ENCODE measurements around the gene KIAA0232. TPM values are rescaled to one million over a fixed set of nuclear protein-coding genes. Genes with fewer than 3 reads are reported as not detected.

Gene KIAA0232
- total and polyA plus RNA-seq, 2 of the 8 experiments (the other 6 are each of a cell fraction or from before 2014, with no cell fraction given) = 5.6 to 23.3 TPM

GRCh38 chr4:6894086-6894478 is 111.6 kb downstream of the KIAA0232 start:
- Histone ChIP-seq H2BK20ac (ENCODE audit: low read length) (no peak overlapping the region), H3K79me1 (ENCODE audit: low read depth, low read length) (no peaks in the 10 kb centered on the region), H3K9ac (replicated peaks in 1 of 4; ENCODE audit: extremely low read depth in 1 of 4, low read depth in 3 of 4, low read length in 3 of 4) (no peak overlapping the region), H3K4me2 (ENCODE audit: insufficient read depth in 1 of 2, low read depth in 2 of 2, low read length in 2 of 2) (no peak overlapping the region), H3K79me2 (ENCODE audit: control insufficient read depth in 1 of 2, insufficient read depth in 2 of 2, low read length in 2 of 2) (no peaks in the 10 kb centered on the region), H3K27ac (ENCODE audit: low read depth, low read length) (no peak overlapping the region), H2AK5ac (ENCODE audit: low read depth, low read length) (no peak overlapping the region), H3K23ac (ENCODE audit: insufficient read length) (no peak overlapping the region), H4K20me1 (replicated peaks in 1 of 2; ENCODE audit: control insufficient read depth in 1 of 2, insufficient read depth in 2 of 2, low read length in 2 of 2) (no peaks in the 10 kb centered on the region), H3K4ac (replicated peaks; ENCODE audit: insufficient read length, low read depth, low read length) (no peak overlapping the region), H3K9me3 (ENCODE audit: insufficient read depth in 2 of 2, low read depth in 1 of 2, low read length in 1 of 2) (no peaks in the 10 kb centered on the region), H3K14ac (ENCODE audit: insufficient read length) (no peak overlapping the region), H3K18ac (ENCODE audit: extremely low read depth, low read length) (no peak overlapping the region), H4K91ac (replicated peaks; ENCODE audit: insufficient read length, low read length) (no peak overlapping the region), H3K4me1 (replicated peaks in 1 of 4; ENCODE audit: control insufficient read depth in 3 of 4, insufficient read depth in 4 of 4, low read length in 3 of 4) (no peaks in the 10 kb centered on the region; a peak in 1 of 7 replicates), H2BK120ac (replicated peaks; ENCODE audit: low read depth, low read length) (no peak overlapping the region), H3K23me2 (ENCODE audit: low read depth, low read length) (no peaks in the 10 kb centered on the region), H2BK15ac (ENCODE audit: low read length) (no peak overlapping the region), H2AFZ (ENCODE audit: low read length) (no peak overlapping the region), H3K4me3 (ENCODE audit: extremely low read depth in 1 of 4, insufficient read depth in 2 of 4, low read depth in 3 of 4, low read length in 4 of 4) (no peak overlapping the region), H3K36me3 (ENCODE audit: control insufficient read depth in 2 of 4, insufficient read depth in 4 of 4, low read length in 3 of 4) (no peaks in the 10 kb centered on the region), H4K8ac (ENCODE audit: extremely low read depth, insufficient read depth, low read length) (no peak overlapping the region), H2BK12ac (ENCODE audit: low read depth, low read length) (no peak overlapping the region), H3K56ac (replicated peaks; ENCODE audit: insufficient read length, low read depth, low read length) (no peak overlapping the region), H4K5ac (ENCODE audit: insufficient read length, low read depth, low read length) (no peak overlapping the region), H3K27me3 (replicated peaks in 1 of 4; ENCODE audit: control insufficient read depth in 3 of 4, extremely low read depth in 1 of 4, insufficient read depth in 3 of 4, low read length in 3 of 4) (no peaks in the 10 kb centered on the region), H2BK5ac (ENCODE audit: low read depth, low read length) (no peak overlapping the region)
- ChIA-PET CTCF (ENCODE audit: partially characterized antibody) (interaction anchor here (1.4 to 3.7 kb wide), 4 partner anchors 8 to 17 kb away, joined by 3 to 12 read pairs (median 8); partner anchors contain the start of gene TBC1D14), POLR2A (ENCODE audit: partially characterized antibody) (no interaction called here)
- DNase-seq (ENCODE audit: low read depth in 1 of 2, low spot score in 2 of 2) = no peak
- FAIRE-seq = no peak
- WGBS, 2 experiments (ENCODE audit: extremely low coverage in 1 of 2, insufficient coverage in 1 of 2, insufficient read length in 1 of 2, insufficient replicate concordance in 2 of 2, low coverage in 1 of 2, low lambda C conversion rate in 2 of 2, missing lambda C conversion rate in 1 of 2) = 77% methylated on average over 3 of the region's 3 CpGs; no CpG with 5 or more reads in 1 of the 2 experiments
- TF ChIP-seq RAD21 (IDR thresholded peaks at IDR 0.05 in 1 of 2, conservative IDR thresholded peaks at IDR 0.05 in 1 of 2; ENCODE audit: low read depth in 2 of 2, low read length in 2 of 2) (no peak), BACH1 (IDR thresholded peaks at IDR 0.05; ENCODE audit: low read length) (no peak), TCF12 (IDR thresholded peaks at IDR 0.05; ENCODE audit: low read depth, low read length) (no peak), HDAC2 (IDR thresholded peaks at IDR 0.05; ENCODE audit: borderline replicate concordance in 1 of 2, low read depth in 2 of 2, low read length in 2 of 2) (no peak), SIX5 (IDR thresholded peaks at IDR 0.05; ENCODE audit: low read depth, low read length) (no peak), KDM4A (IDR thresholded peaks at IDR 0.05; ENCODE audit: low read depth, low read length, severe bottlenecking) (no peak), CTBP2 (IDR thresholded peaks at IDR 0.05; ENCODE audit: borderline replicate concordance, insufficient read depth, insufficient read length, low read length) (no peak), SRF (IDR thresholded peaks at IDR 0.05; ENCODE audit: low read depth, low read length) (no peak), SP2 (IDR thresholded peaks at IDR 0.05; ENCODE audit: low read length) (no peak), CREB1 (IDR thresholded peaks at IDR 0.05) (no peak), RBBP5 (IDR thresholded peaks at IDR 0.05; ENCODE audit: borderline replicate concordance, low read depth, low read length) (no peak), MAFK (IDR thresholded peaks at IDR 0.05; ENCODE audit: low read depth, low read length) (no peak), EGR1 (IDR thresholded peaks at IDR 0.05; ENCODE audit: borderline replicate concordance, low read depth, low read length) (no peak)

All from H1 (cell line).